ENCODE measurements around the gene DDX47. TPM values are rescaled to one million over a fixed set of nuclear protein-coding genes. Genes with fewer than 3 reads are reported as not detected.

DDX47 gene
- 26.8 and 39.2 TPM in 2 replicates for total RNA-seq (2014; rRNA removed; shearing (Covaris generic); ENCODE audit: low replicate concordance)

- Histone ChIP-seq H3K9me2 (replicated peaks; ENCODE audit: insufficient read depth, low read length) (no peaks in the 10 kb centered on the region), H2AFZ (ENCODE audit: low read length) (peak within 1 kb of the TSS; percentile 57; the same call in 1 of the 2 replicates), H3K9ac (ENCODE audit: low read length) (peak within 1 kb of the TSS; percentile 82), H3K9me3 (ENCODE audit: low read length) (no peaks in the 10 kb centered on the region), H3K79me2 (ENCODE audit: low read length) (peaks cover 51% of the 10 kb centered on the region), H3K4me1 (ENCODE audit: low read length) (peaks cover 23% of the 10 kb centered on the region), H3K27me3 (ENCODE audit: low read length) (no peaks in the 10 kb centered on the region), H4K20me1 (ENCODE audit: insufficient read depth, low read depth, low read length) (peaks cover 7% of the 10 kb centered on the region; the same call in 1 of the 2 replicates), H3K4me2 (ENCODE audit: low read depth, low read length, poor library complexity, severe bottlenecking) (peak within 1 kb of the TSS; percentile 85), H3K27ac (ENCODE audit: low read length) (no peak within 1 kb of the TSS), H3K4me3 (ENCODE audit: low read length) (peak within 1 kb of the TSS; percentile 80), H3K36me3 (ENCODE audit: insufficient read depth, low read length) (peaks cover 28% of the 10 kb centered on the region)
- peak; percentile 98 for DNase-seq
These were observed at the start of gene DDX47 for GRCh38 chr12:12813120-12814101. TSS of gene DDX47 (plus strand) at chr12:12813346. CDS start at chr12:12813368, 22 bp downstream.

- H3K27ac ChIP-seq (ENCODE audit: low read length): no peak overlapping the region
- DNase-seq: no peak
- no peaks in the 10 kb centered on the region for H3K79me2 ChIP-seq (ENCODE audit: low read length)
- H3K9me3 ChIP-seq (ENCODE audit: low read length): no peaks in the 10 kb centered on the region
- H3K27me3 ChIP-seq (ENCODE audit: low read length): no peaks in the 10 kb centered on the region
- H3K9ac ChIP-seq (ENCODE audit: low read length): no peak overlapping the region
- H3K9me2 ChIP-seq (replicated peaks; ENCODE audit: insufficient read depth, low read length): no peaks in the 10 kb centered on the region
- no peak overlapping the region for H3K4me3 ChIP-seq (ENCODE audit: low read length)
- no peak overlapping the region for H2AFZ ChIP-seq (ENCODE audit: low read length)
- H4K20me1 ChIP-seq (ENCODE audit: insufficient read depth, low read depth, low read length): no peaks in the 10 kb centered on the region
- no peak overlapping the region for H3K4me2 ChIP-seq (ENCODE audit: low read depth, low read length, poor library complexity, severe bottlenecking)
- H3K36me3 ChIP-seq (ENCODE audit: insufficient read depth, low read length): no peaks in the 10 kb centered on the region
- no peaks in the 10 kb centered on the region for H3K4me1 ChIP-seq (ENCODE audit: low read length)
These were observed 48.3 kb upstream of the DDX47 start for GRCh38 chr12:12764824-12765223.

GRCh38 chr12:12770262-12770661 is 42.9 kb upstream of the DDX47 start:
- H3K79me2 ChIP-seq (ENCODE audit: low read length): no peaks in the 10 kb centered on the region
- H3K36me3 ChIP-seq (ENCODE audit: insufficient read depth, low read length): no peaks in the 10 kb centered on the region
- H3K9me3 ChIP-seq (ENCODE audit: low read length): no peaks in the 10 kb centered on the region
- no peak for DNase-seq
- no peak overlapping the region for H2AFZ ChIP-seq (ENCODE audit: low read length)
- no peaks in the 10 kb centered on the region for H3K9me2 ChIP-seq (replicated peaks; ENCODE audit: insufficient read depth, low read length)
- H3K27ac ChIP-seq (ENCODE audit: low read length): no peak overlapping the region
- no peak overlapping the region for H3K4me2 ChIP-seq (ENCODE audit: low read depth, low read length, poor library complexity, severe bottlenecking)
- no peaks in the 10 kb centered on the region for H4K20me1 ChIP-seq (ENCODE audit: insufficient read depth, low read depth, low read length)
- 0 out of 2 replicates have a peak, but pooled peaks cover 3% of the 10 kb centered on the region for H3K27me3 ChIP-seq (ENCODE audit: low read length)
- H3K4me1 ChIP-seq (ENCODE audit: low read length): no peaks in the 10 kb centered on the region
- H3K4me3 ChIP-seq (ENCODE audit: low read length): no peak overlapping the region
- no peak overlapping the region for H3K9ac ChIP-seq (ENCODE audit: low read length)

GRCh38 chr12:12774791-12775190 is 38.4 kb upstream of the DDX47 start:
- H2AFZ ChIP-seq (ENCODE audit: low read length): no peak overlapping the region
- no peak overlapping the region for H3K9ac ChIP-seq (ENCODE audit: low read length)
- no peak overlapping the region for H3K4me3 ChIP-seq (ENCODE audit: low read length)
- no peaks in the 10 kb centered on the region for H3K4me1 ChIP-seq (ENCODE audit: low read length)
- H3K27me3 ChIP-seq (ENCODE audit: low read length): 0 out of 2 replicates have a peak, but pooled peaks cover 3% of the 10 kb centered on the region
- H3K9me3 ChIP-seq (ENCODE audit: low read length): no peaks in the 10 kb centered on the region
- no peaks in the 10 kb centered on the region for H3K79me2 ChIP-seq (ENCODE audit: low read length)
- no peaks in the 10 kb centered on the region for H3K9me2 ChIP-seq (replicated peaks; ENCODE audit: insufficient read depth, low read length)
- no peak for DNase-seq
- no peak overlapping the region for H3K27ac ChIP-seq (ENCODE audit: low read length)
- no peak overlapping the region for H3K4me2 ChIP-seq (ENCODE audit: low read depth, low read length, poor library complexity, severe bottlenecking)
- H3K36me3 ChIP-seq (ENCODE audit: insufficient read depth, low read length): no peaks in the 10 kb centered on the region
- no peaks in the 10 kb centered on the region for H4K20me1 ChIP-seq (ENCODE audit: insufficient read depth, low read depth, low read length)

- no peak overlapping the region for H2AFZ ChIP-seq (ENCODE audit: low read length)
- no peaks in the 10 kb centered on the region for H3K79me2 ChIP-seq (ENCODE audit: low read length)
- H3K4me1 ChIP-seq (ENCODE audit: low read length): no peaks in the 10 kb centered on the region
- no peaks in the 10 kb centered on the region for H4K20me1 ChIP-seq (ENCODE audit: insufficient read depth, low read depth, low read length)
- H3K9me2 ChIP-seq (replicated peaks; ENCODE audit: insufficient read depth, low read length): no peaks in the 10 kb centered on the region
- no peak for DNase-seq
- no peak overlapping the region for H3K9ac ChIP-seq (ENCODE audit: low read length)
- no peak overlapping the region for H3K4me3 ChIP-seq (ENCODE audit: low read length)
- H3K9me3 ChIP-seq (ENCODE audit: low read length): no peaks in the 10 kb centered on the region
- 0 out of 2 replicates have a peak, but pooled peaks cover 2% of the 10 kb centered on the region for H3K27me3 ChIP-seq (ENCODE audit: low read length)
- no peak overlapping the region for H3K27ac ChIP-seq (ENCODE audit: low read length)
- H3K4me2 ChIP-seq (ENCODE audit: low read depth, low read length, poor library complexity, severe bottlenecking): no peak overlapping the region
- no peaks in the 10 kb centered on the region for H3K36me3 ChIP-seq (ENCODE audit: insufficient read depth, low read length)
These were observed 36.9 kb upstream of the DDX47 start for GRCh38 chr12:12776261-12776660.

- H3K79me2 ChIP-seq (ENCODE audit: low read length): no peaks in the 10 kb centered on the region
- H4K20me1 ChIP-seq (ENCODE audit: insufficient read depth, low read depth, low read length): no peaks in the 10 kb centered on the region
- no peak overlapping the region for H3K27ac ChIP-seq (ENCODE audit: low read length)
- H3K4me2 ChIP-seq (ENCODE audit: low read depth, low read length, poor library complexity, severe bottlenecking): no peak overlapping the region
- H3K27me3 ChIP-seq (ENCODE audit: low read length): no peaks in the 10 kb centered on the region
- H3K4me3 ChIP-seq (ENCODE audit: low read length): no peak overlapping the region
- H3K4me1 ChIP-seq (ENCODE audit: low read length): no peaks in the 10 kb centered on the region
- no peaks in the 10 kb centered on the region for H3K9me2 ChIP-seq (replicated peaks; ENCODE audit: insufficient read depth, low read length)
- no peaks in the 10 kb centered on the region for H3K36me3 ChIP-seq (ENCODE audit: insufficient read depth, low read length)
- no peak overlapping the region for H2AFZ ChIP-seq (ENCODE audit: low read length)
- H3K9ac ChIP-seq (ENCODE audit: low read length): no peak overlapping the region
- no peaks in the 10 kb centered on the region for H3K9me3 ChIP-seq (ENCODE audit: low read length)
- no peak for DNase-seq
These were observed 36.1 kb upstream of the DDX47 start for GRCh38 chr12:12777092-12777491.

GRCh38 chr12:12779007-12779406 is 34.1 kb upstream of the DDX47 start:
- Histone ChIP-seq H4K20me1 (ENCODE audit: insufficient read depth, low read depth, low read length) (no peaks in the 10 kb centered on the region), H3K36me3 (ENCODE audit: insufficient read depth, low read length) (no peaks in the 10 kb centered on the region), H3K4me2 (ENCODE audit: low read depth, low read length, poor library complexity, severe bottlenecking) (no peak overlapping the region), H2AFZ (ENCODE audit: low read length) (no peak overlapping the region), H3K27ac (ENCODE audit: low read length) (no peak overlapping the region), H3K4me3 (ENCODE audit: low read length) (no peak overlapping the region), H3K9me2 (replicated peaks; ENCODE audit: insufficient read depth, low read length) (no peaks in the 10 kb centered on the region), H3K9me3 (ENCODE audit: low read length) (no peaks in the 10 kb centered on the region), H3K79me2 (ENCODE audit: low read length) (no peaks in the 10 kb centered on the region), H3K9ac (ENCODE audit: low read length) (no peak overlapping the region), H3K27me3 (ENCODE audit: low read length) (no peaks in the 10 kb centered on the region), H3K4me1 (ENCODE audit: low read length) (no peaks in the 10 kb centered on the region)
- no peak for DNase-seq

- H3K27me3 ChIP-seq (ENCODE audit: low read length): no peaks in the 10 kb centered on the region
- H3K9ac ChIP-seq (ENCODE audit: low read length): no peak overlapping the region
- no peaks in the 10 kb centered on the region for H3K9me3 ChIP-seq (ENCODE audit: low read length)
- no peak overlapping the region for H2AFZ ChIP-seq (ENCODE audit: low read length)
- no peaks in the 10 kb centered on the region for H3K4me1 ChIP-seq (ENCODE audit: low read length)
- no peaks in the 10 kb centered on the region for H3K9me2 ChIP-seq (replicated peaks; ENCODE audit: insufficient read depth, low read length)
- H3K79me2 ChIP-seq (ENCODE audit: low read length): no peaks in the 10 kb centered on the region
- no peak overlapping the region for H3K27ac ChIP-seq (ENCODE audit: low read length)
- no peaks in the 10 kb centered on the region for H3K36me3 ChIP-seq (ENCODE audit: insufficient read depth, low read length)
- no peaks in the 10 kb centered on the region for H4K20me1 ChIP-seq (ENCODE audit: insufficient read depth, low read depth, low read length)
- H3K4me2 ChIP-seq (ENCODE audit: low read depth, low read length, poor library complexity, severe bottlenecking): no peak overlapping the region
- H3K4me3 ChIP-seq (ENCODE audit: low read length): no peak overlapping the region
- DNase-seq: no peak
These were observed 33.6 kb upstream of the DDX47 start for GRCh38 chr12:12779529-12779928.
